GM23248 (cell line): ENCODE results near the gene TSPAN16.

Source experiments
- EZH2 ChIP-seq: fragments of 200-600 bp; sonication (generic); IDR thresholded peaks from 2 replicates; pipeline ENCODE4 v1.6.1; 2018; ENCODE audit warnings: antibody characterized with exemption, mild to moderate bottlenecking; ENCODE audit not compliant: insufficient read depth, poor library complexity, severe bottlenecking
- EZH2phosphoT487 ChIP-seq: fragments of 200-600 bp; sonication (generic); IDR thresholded peaks from 2 replicates; pipeline ENCODE4 v1.6.1; 2018; ENCODE audit warnings: antibody characterized with exemption, moderate library complexity, mild to moderate bottlenecking, low read depth; ENCODE audit not compliant: insufficient read depth

GRCh38 chr19:11361037-11361770 is 65.2 kb downstream of the TSPAN16 start:
- TF ChIP-seq EZH2phosphoT487 (no peak), EZH2 (no peak)
